Thyroid gland (tissue), 4 donors: ENCODE measurements around the gene WRAP73.

Experiments
- CTCF ChIP-seq, 6 experiments: fragments of 200-600 bp in 3 of 6; fragments of 450-650 bp in 3 of 6; sonication (generic) in 3 of 6; IDR thresholded peaks; one replicate each; pipeline ENCODE4 v1.5.1; 2016 to 2019; ENCODE audit warnings: antibody characterized with exemption in 6 of 6, mild to moderate bottlenecking in 2 of 6, inconsistent platforms in 1 of 6, moderate library complexity in 1 of 6
- POLR2A ChIP-seq, 2 donors: fragments of 450-650 bp; IDR thresholded peaks; one replicate each; pipeline ENCODE4 v1.6.1; 2017; ENCODE audit warnings: antibody characterized with exemption in 2 of 2, mild to moderate bottlenecking in 2 of 2, moderate library complexity in 1 of 2

- no peak for TF ChIP-seq CTCF (IDR thresholded peaks at IDR 0.05)
- no peak for TF ChIP-seq POLR2A (IDR thresholded peaks at IDR 0.05)
These were observed 25.5 kb upstream of the WRAP73 start for GRCh38 chr1:3675436-3675835.
